Astrocyte of the cerebellum (primary cell): ENCODE measurements around the gene HSD17B3.

Experiments
- DNase-seq: peaks from one replicate; pipeline ENCODE4 v3.0.0-alpha.2; 2011; ENCODE audit warnings: low read depth
- H3K4me3 ChIP-seq: 2 replicates; pipeline ENCODE4 v1.5.1; 2011; ENCODE audit warnings: mild to moderate bottlenecking, low read depth, low read length, moderate library complexity
- CTCF ChIP-seq: IDR thresholded peaks from 2 replicates; pipeline ENCODE4 v1.5.1; 2012; ENCODE audit warnings: low read length, low read depth, moderate library complexity, mild to moderate bottlenecking; ENCODE audit errors: missing control alignments
- in situ Hi-C: cut with HindIII; loops from 2 replicates; pipeline ENCODE4 v1.10.0; 2017; ENCODE audit warnings: low sequenced_read_pairs

HSD17B3 gene

GRCh38 chr9:96230002-96230401 lies 72.0 kb downstream of the HSD17B3 start:
- TF ChIP-seq CTCF = no peak
- no peak for DNase-seq
- H3K4me3 ChIP-seq = no peak overlapping the region
- in situ Hi-C loops = no loop called here

GRCh38 chr9:96222132-96222531 lies 79.8 kb downstream of the HSD17B3 start:
- TF ChIP-seq CTCF = peak; percentile 36
- DNase-seq = no peak
- in situ Hi-C loops = no loop called here
- no peak overlapping the region for H3K4me3 ChIP-seq

GRCh38 chr9:96219900-96220257 lies 82.1 kb downstream of the HSD17B3 start:
- H3K4me3 ChIP-seq = no peak overlapping the region
- DNase-seq = no peak
- in situ Hi-C loops = no loop called here
- TF ChIP-seq CTCF = no peak

- in situ Hi-C loops = no loop called here
- no peak for DNase-seq
- TF ChIP-seq CTCF = peak; percentile 69
- H3K4me3 ChIP-seq = no peak overlapping the region
Measured at GRCh38 chr9:96219026-96219899, 82.7 kb downstream of the HSD17B3 start.

- in situ Hi-C loops = no loop called here
- DNase-seq = no peak
- H3K4me3 ChIP-seq = peak overlapping the region; percentile 29
- TF ChIP-seq CTCF = peak; percentile 94
Measured at GRCh38 chr9:96217754-96218693, 84.0 kb downstream of the HSD17B3 start.

GRCh38 chr9:96217294-96217707 lies 84.7 kb downstream of the HSD17B3 start:
- H3K4me3 ChIP-seq = no peak overlapping the region
- in situ Hi-C loops = no loop called here
- DNase-seq = no peak
- no peak for TF ChIP-seq CTCF
